HG03064 (cell line): ENCODE results near the gene ANKDD1B.

ENCODE experiments used
- ATAC-seq: cut with Tn5 transposase; IDR thresholded peaks from one replicate; pipeline ENCODE4 v1.9.1; 2021; ENCODE audit warnings: low read depth; ENCODE audit not compliant: unreplicated experiment

Gene ANKDD1B

DNA sequence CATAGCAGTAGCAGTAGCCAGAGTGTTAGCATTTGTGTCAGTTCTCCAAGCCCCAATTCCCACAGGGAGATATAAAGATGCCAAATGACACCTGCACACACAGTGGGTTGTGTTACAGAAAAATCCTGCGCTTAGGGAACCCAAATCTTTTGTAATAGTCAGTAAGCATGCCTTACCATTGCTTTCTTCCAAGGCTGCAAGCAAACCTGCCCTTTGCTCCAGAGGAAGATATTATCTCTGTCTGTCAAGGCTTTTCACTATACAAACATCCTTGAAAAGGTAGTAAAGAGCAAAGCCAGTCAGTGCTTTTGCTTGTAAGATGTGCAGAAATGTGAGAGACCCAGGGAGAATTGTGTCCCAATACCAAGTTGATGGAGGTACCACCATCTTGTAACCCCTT lies 2.9 kb downstream of the ANKDD1B start:
- no peak for ATAC-seq

DNA sequence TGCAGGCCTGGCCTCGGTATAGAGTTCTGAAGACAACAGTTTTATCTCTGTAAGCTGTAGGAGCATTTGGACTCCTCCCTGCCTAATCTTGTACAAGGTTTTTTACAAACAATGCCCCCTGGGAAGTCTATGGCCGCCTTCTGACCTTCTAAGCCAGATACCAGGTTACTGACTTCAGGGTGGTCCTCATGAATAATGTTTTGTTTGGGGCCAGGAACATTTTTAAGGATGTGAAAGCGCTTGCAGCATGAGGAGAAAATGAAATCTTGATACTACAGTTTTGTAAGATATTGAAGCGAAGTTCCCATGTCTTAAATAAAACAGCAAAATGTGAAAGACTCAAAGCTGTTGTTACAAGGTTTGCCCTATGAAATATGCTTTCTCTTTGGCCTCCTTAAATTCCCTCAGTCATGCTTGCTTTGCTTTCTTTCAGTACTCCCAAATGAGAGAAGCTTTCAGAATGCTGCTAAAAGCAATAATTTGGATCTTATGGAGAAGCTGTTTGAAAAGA lies 5.2 kb downstream of the ANKDD1B start:
- no peak for ATAC-seq

DNA sequence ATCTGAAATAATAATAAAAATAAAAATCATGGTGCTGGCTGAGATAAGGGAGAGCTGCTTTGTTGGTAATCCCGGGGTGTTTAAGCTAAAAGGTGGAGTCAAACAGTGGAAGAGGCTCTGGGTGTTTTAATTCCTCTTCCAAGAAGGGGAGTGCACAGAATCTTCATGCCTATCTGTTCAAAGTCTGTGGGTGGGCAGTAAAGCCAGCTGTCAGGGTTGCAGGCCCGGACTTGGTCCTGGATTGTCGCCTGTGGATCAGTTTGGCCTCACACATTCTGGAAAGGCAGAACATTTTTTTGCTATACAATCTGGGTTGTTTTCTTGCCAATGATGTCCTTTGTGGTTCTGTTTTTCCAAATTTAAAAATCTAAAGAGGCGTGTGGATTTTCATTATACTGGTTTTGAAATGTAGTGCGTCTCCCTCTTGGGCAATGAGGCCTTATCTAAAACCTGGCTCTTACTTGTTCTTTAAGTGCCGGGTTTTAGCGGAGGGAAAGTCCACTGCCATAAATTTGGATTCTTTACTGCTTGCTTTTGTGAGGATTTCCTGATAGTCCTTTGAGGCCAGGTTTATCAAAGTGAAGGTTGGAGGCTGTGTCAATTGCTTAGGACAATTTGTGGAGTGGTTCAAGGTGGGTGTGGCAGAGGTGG lies 5.8 kb downstream of the ANKDD1B start:
- ATAC-seq = no peak

- no peak for ATAC-seq
Observed at GRCh38 chr5:75617736-75618352, 6.6 kb downstream of the ANKDD1B start.

DNA sequence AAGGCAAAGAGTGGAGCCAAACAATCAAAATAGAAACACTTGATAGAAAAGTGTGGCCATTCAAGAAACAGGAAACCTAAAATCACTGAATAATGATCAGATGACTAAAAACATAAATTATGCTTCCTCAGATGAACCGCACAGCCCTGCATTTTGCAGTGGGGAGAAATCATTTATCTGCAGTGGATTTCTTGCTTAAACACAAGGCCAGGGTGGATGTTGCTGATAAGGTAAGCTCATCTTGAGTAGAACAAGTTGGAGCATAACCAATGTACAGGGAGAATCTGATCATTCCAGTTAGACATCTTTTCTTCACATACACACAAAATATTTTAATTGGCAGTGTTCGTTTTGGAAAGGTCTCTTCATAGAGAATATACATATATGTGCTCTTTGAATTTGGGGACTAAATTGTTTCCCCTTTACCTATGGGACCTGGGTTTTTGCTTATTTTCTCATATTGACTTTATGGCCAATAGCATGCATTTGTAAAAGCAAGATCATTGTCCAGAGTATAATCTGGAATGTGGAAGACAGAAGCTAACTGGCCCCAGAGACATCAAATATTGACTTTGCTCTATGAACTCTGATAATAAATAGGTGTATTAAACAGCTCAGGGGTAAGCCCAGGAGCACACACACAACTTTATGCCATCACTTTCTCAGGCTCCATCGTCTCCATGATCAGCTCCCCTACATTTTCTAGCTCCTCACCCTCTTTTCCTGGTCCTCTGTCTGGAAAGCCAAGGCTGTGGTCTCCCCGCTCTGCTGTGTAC lies 9.1 kb downstream of the ANKDD1B start:
- no peak for ATAC-seq

- no peak for ATAC-seq
Observed at GRCh38 chr5:75622564-75622963, 11.3 kb downstream of the ANKDD1B start.

DNA sequence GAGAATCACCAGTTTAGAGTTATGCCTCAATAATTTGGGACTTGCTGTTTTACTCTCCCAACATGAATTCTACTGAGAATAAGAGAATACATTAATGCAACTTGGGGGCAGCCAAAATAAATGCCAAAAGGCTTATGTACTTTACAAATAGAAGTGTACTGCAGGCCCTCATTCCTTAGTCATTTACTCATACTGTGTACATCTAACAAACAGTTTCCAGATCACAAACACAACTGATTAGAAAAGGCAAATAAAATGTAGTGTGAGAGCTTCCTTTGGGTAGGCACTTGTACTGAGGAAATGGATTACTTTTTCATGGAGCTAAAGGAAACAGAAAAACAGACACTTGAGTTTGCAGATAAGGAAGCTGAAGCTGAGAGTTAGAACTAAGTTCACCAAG lies 12.6 kb downstream of the ANKDD1B start:
- ATAC-seq = no peak

- no peak for ATAC-seq
Observed at GRCh38 chr5:75626959-75627358, 15.7 kb downstream of the ANKDD1B start.

GRCh38 chr5:75627801-75628200 lies 16.5 kb downstream of the ANKDD1B start:
- ATAC-seq = no peak

DNA sequence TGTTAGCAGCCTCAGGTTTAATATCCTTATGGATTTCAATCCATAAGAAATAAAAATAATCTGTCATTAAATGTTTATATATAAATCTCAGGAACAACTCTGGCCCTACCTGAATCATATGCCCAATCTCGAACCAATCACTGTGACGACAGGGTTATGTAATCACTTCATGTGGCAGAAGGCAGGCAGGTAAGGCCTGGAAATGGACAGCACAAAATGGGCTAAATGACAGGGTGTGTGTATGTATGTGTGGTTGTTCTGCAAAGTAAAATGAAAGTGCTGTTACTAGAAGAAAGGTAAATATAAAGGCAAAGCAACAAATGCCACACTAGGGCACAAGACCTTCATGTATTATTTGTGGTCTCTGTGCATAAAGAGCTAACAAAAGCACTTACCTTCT lies 19.6 kb downstream of the ANKDD1B start:
- ATAC-seq = no peak

DNA sequence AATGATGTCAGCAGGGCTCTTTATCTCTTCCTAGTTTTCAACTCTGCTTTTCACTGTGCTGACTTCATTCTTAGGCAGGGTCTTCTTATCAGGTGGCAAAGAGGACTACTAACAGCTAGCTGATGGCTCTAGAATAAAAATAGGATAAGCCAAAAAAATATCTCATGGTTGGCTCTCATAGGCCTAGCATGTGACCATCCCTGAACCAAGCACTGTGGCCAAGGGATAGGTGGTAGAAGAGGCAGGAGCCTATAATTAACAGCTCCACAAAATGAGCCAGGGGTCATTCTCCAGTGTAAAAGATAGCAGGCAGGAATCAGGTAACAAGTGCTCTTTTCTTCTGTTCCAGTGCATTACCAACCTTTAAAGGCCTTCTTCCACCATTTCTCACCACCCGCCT lies 21.1 kb downstream of the ANKDD1B start:
- ATAC-seq = no peak

DNA sequence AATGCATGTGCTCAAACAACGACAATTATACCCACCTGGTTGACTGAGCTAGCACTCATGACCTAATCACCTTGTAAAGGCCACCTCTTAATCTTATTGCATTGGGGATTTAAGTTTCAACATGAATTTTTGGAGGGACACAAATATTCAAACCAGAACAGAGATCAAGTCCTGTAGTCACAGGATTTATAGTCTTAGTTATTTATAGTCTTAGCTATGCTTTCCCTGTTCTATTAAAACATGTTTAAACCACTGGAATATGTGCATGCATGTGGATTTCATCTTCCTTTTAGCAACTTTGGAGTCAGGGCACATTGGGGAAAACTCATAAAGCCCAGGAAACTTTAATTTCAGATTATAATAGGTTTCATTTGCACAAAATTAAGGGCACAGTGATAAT lies 26.7 kb downstream of the ANKDD1B start:
- no peak for ATAC-seq

- no peak for ATAC-seq
Observed at GRCh38 chr5:75639535-75640311, 28.5 kb downstream of the ANKDD1B start.

DNA sequence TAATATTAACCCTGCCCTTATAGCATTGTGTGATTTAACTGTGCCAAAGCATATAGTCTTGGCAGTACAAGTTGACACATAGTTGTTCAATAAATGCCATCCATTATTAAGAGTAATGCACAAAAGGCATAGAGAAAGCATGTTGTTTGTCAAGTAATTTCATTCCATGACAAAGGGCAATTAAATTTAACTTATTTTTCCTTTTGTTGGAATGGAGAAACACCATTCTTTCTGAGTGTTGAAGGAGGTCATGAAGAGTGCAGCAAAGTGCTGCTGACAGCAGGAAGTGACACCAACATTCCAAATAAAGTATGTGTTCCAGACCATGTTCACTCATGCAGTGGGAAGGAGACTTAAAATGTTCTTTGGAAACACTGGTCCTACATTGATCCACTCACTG lies 29.1 kb downstream of the ANKDD1B start:
- ATAC-seq = no peak

GRCh38 chr5:75640826-75641225 lies 29.6 kb downstream of the ANKDD1B start:
- ATAC-seq = no peak

- ATAC-seq = no peak
Observed at GRCh38 chr5:75648712-75649111, 37.5 kb downstream of the ANKDD1B start.

DNA sequence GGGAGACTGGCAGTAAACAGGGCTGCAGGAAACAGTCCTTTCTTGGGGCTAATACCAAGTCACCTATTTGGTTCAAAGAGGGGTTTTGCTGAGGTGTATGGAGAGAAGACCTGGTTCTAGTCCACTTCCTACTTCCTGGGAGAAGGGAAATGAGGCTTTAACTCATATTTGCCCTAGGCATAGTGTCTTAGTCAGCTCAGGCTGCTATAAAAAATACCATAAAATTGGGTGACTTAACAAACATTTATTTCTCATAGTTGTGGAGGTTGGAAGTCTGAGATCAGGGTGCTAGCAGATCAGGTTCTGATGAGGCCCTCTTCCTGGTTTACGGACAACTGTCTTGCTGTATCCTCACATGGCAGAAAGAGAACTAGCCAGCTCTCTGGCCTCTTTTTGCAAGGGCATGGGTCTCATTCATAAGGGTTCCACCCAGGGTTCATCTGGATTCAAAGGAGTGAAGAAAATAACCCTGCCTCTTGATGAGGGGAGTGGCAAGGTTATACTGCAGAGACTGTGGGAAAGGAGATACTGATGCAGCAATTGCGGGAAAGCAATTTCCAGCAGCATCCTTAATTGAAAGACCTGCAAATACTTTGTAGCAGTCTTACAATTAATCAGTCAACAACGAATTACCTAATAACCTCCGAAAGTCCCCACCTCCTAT lies 40.5 kb downstream of the ANKDD1B start:
- no peak for ATAC-seq

DNA sequence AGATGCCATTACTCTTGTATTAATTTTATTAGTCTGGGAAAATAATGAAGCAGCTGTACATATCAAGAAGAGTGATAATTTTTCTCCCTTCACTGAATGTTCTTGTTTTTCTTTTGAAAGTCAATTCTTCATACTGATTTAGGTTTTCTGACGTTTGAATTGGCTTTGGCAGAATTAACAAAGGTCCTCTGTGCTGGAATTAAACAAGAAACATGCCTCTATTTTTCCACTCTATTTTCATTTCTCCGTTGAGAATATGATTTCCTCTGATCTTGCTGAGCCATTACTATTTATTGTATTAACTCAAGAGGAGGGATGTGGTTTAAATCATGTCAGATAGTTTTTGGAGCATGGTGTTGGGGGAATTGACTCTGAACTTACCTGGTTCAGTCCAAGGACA lies 42.3 kb downstream of the ANKDD1B start:
- no peak for ATAC-seq

- ATAC-seq = no peak
Observed at GRCh38 chr5:75654693-75655295, 43.5 kb downstream of the ANKDD1B start.
